ENCODE results near the gene PRDX3. TPM values are rescaled to one million over a fixed set of nuclear protein-coding genes. Genes with fewer than 3 reads are reported as not detected.
"Not testable (repeated sequence)": the region's sequence is repeated elsewhere in the genome, so short reads cannot be mapped to it uniquely, and the experiment has no call there.

Gene PRDX3
- polyA plus RNA-seq, 1 experiment = 280 TPM

- H3K4me3 ChIP-seq (ENCODE audit: low read depth, low read length) = no peak overlapping the region
- CTCF ChIA-PET = no interaction called here
- TF ChIP-seq CTCF (IDR thresholded peaks at IDR 0.05; ENCODE audit: insufficient read depth, low read depth, low read length) = no peak
- no peaks in the 10 kb centered on the region for H3K27me3 ChIP-seq (ENCODE audit: control insufficient read depth, insufficient read depth, low read length)
- POLR2A ChIA-PET = no interaction called here
- peaks cover 5% of the 10 kb centered on the region for H3K36me3 ChIP-seq (ENCODE audit: control insufficient read depth, insufficient read depth, low read length)
- DNase-seq (ENCODE audit: low read depth) = no peak
These were observed 35.0 kb downstream of the PRDX3 start for GRCh38 chr10:119143657-119144056.

GRCh38 chr10:119140603-119141245, 37.9 kb downstream of the PRDX3 start:
- DNase-seq (ENCODE audit: low read depth) = no peak
- Histone ChIP-seq H3K4me3 (ENCODE audit: low read depth, low read length) (no peak overlapping the region), H3K27me3 (ENCODE audit: control insufficient read depth, insufficient read depth, low read length) (no peaks in the 10 kb centered on the region), H3K36me3 (ENCODE audit: control insufficient read depth, insufficient read depth, low read length) (peaks cover 1% of the 10 kb centered on the region)
- no peak for TF ChIP-seq CTCF (IDR thresholded peaks at IDR 0.05; ENCODE audit: insufficient read depth, low read depth, low read length)
- ChIA-PET CTCF (interaction anchor here (1.2 to 2.8 kb wide), 4 partner anchors 58 to 462 kb away, joined by 3 to 14 read pairs (median 6); partner anchors contain the start of gene GRK5), POLR2A (no interaction called here)

- peak; percentile 72 for TF ChIP-seq CTCF (IDR thresholded peaks at IDR 0.05; ENCODE audit: insufficient read depth, low read depth, low read length)
- Histone ChIP-seq H3K4me3 (ENCODE audit: low read depth, low read length) (no peak overlapping the region), H3K27me3 (ENCODE audit: control insufficient read depth, insufficient read depth, low read length) (no peaks in the 10 kb centered on the region), H3K36me3 (ENCODE audit: control insufficient read depth, insufficient read depth, low read length) (peaks cover 1% of the 10 kb centered on the region)
- POLR2A ChIA-PET = no interaction called here
- DNase-seq (ENCODE audit: low read depth) = no peak
- CTCF ChIA-PET = interaction anchor here (0.6 to 2.8 kb wide), 9 partner anchors 21 to 463 kb away, joined by 3 to 14 read pairs (median 4); partner anchors contain the start of gene GRK5
These were observed 39.0 kb downstream of the PRDX3 start for GRCh38 chr10:119139464-119140067.

- ChIA-PET CTCF (interaction anchor here (0.6 to 2.8 kb wide), 5 partner anchors 29 to 446 kb away, joined by 3 to 14 read pairs (median 4); partner anchors contain the start of gene GRK5), POLR2A (no interaction called here)
- no peak for DNase-seq (ENCODE audit: low read depth)
- H3K36me3 ChIP-seq (ENCODE audit: control insufficient read depth, insufficient read depth, low read length) = peaks cover 3% of the 10 kb centered on the region
- TF ChIP-seq CTCF (IDR thresholded peaks at IDR 0.05; ENCODE audit: insufficient read depth, low read depth, low read length) = no peak
- H3K27me3 ChIP-seq (ENCODE audit: control insufficient read depth, insufficient read depth, low read length) = no peaks in the 10 kb centered on the region
- H3K4me3 ChIP-seq (ENCODE audit: low read depth, low read length) = no peak overlapping the region
These were observed 40.0 kb downstream of the PRDX3 start for GRCh38 chr10:119138346-119139306.

GRCh38 chr10:119137878-119138277, 40.7 kb downstream of the PRDX3 start:
- not testable (repeated sequence) for DNase-seq (ENCODE audit: low read depth)

More at GRCh38 chr10:119137878-119138277, 40.7 kb downstream of the PRDX3 start:
- H3K36me3 ChIP-seq (ENCODE audit: control insufficient read depth, insufficient read depth, low read length); POLR2A ChIA-PET; H3K4me3 ChIP-seq (ENCODE audit: low read depth, low read length); H3K27me3 ChIP-seq (ENCODE audit: control insufficient read depth, insufficient read depth, low read length): not testable (repeated sequence)
- CTCF ChIA-PET = interaction anchor here (2.8 kb wide), 1 partner anchor 61 kb away, joined by 14 read pairs; no protein-coding TSS in a partner anchor
